HG03139 (cell line): ENCODE results near the gene APOL2.
"Not testable (repeated sequence)": the region's sequence is repeated elsewhere in the genome, so short reads cannot be mapped to it uniquely, and the experiment has no call there.

Experiments
- ATAC-seq: cut with Tn5 transposase; IDR thresholded peaks from one replicate; pipeline ENCODE4 v1.9.1; 2021; ENCODE audit not compliant: unreplicated experiment

APOL2 gene

DNA sequence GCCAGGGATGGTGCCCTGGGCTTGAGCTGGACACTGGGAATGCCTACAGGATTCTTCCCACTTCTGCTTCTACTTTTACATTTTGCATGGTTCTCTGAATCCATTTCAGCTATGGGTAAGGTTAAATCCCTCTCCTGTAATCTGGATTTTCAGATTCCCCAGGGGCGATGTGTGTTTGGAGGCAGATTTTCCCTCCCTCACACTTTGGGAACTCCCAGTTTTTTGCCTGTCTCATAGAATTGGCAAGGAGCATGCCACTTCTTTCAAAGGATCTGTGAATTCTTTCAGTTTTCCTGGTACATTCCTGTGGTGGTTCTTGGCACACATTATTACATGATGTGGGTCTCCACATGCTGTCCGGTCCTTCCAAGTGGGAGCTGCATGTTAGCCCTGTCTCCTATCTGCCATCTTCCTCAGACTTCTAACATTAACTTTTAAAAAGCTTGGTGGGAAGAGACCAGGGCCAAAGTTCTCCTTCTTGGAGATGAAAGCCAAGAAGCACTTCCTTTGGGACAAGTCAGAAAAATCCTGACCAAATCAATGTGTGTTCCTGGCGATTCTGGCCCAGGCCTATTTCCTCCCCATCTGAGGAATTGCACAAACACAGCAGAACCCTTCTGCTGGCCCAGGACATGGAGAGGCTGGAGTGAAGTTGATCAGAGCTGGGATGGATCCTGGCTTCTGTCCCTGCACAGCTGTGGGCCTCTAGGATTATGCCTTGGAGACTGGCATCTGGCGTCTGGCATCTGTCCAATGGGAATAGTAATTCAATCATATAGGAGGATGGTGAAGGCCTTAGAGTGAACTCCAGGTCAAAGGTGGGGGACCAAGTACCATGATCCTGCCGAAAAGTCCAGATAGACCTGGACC is 5.4 kb upstream of the APOL2 start:
- no peak for ATAC-seq

DNA sequence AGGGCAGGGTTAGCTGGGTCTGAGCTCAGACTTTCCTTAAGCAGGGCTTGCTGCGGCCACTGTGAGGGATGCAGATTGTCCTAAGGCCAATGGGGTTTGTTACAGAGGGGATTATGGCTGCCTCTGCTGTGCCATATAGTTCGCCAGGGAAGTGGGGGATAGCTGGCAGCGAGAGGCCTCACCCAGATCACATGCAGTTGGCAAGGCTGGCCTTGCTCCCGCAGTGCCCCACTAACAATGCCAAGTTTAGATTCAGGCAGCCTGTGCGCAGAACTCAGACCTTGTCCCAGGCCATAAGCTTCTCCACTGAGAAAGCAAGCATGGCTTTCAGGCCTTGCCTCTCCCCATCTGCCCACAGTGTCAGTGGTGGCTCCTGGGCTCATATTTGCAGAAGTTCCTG is 4.7 kb upstream of the APOL2 start:
- no peak for ATAC-seq

DNA sequence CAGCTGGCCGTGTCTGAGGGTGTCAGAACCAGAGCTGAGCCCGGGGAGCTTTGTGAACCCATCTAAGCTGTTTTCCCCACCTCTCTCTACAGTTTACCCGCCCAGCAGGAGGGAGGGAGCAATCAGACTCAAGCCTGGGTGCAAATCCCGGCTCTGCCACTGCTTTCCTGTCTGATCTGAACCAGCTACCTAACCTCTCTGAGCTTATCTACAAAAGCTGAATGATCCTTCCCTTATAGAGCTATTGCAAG is 252 bp downstream of the APOL2 start:
- peak; percentile 6 for ATAC-seq

DNA sequence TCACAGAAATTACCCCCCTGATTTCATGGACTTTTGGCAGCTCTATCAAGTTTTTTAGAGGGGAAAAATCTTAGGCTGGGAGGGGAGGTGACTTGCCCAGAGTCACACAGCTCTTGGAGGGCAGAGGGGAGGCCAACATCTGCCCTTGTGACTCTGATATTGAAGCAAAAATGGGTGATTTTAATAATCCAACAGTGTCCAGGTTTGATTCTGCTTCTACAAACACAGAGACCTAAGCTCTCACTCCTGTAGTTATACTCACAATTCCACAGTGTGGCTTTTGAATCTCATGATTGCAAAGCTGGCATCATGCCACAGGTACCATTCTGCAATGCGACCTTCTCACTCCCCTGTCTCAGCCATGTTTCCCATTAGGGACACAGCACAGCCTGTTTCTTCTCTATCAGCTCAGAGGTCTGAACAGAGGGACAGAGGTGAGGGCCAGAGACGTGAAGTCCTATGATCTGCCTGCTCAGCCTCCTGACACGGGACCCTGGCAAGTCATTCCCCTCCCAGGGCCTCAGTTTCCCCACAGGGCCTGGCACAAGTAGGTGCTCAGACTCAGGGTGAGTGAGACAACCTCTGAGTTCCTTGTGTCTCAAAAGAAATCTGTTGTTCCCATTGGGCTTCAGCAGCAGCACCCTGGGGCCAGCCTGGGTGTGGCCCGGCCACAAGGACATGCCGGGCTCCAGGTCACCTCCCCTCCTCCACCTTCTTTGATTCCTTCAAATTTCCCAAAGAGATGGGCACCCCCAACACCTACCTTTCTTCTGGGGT is 766 bp downstream of the APOL2 start:
- no peak for ATAC-seq

DNA sequence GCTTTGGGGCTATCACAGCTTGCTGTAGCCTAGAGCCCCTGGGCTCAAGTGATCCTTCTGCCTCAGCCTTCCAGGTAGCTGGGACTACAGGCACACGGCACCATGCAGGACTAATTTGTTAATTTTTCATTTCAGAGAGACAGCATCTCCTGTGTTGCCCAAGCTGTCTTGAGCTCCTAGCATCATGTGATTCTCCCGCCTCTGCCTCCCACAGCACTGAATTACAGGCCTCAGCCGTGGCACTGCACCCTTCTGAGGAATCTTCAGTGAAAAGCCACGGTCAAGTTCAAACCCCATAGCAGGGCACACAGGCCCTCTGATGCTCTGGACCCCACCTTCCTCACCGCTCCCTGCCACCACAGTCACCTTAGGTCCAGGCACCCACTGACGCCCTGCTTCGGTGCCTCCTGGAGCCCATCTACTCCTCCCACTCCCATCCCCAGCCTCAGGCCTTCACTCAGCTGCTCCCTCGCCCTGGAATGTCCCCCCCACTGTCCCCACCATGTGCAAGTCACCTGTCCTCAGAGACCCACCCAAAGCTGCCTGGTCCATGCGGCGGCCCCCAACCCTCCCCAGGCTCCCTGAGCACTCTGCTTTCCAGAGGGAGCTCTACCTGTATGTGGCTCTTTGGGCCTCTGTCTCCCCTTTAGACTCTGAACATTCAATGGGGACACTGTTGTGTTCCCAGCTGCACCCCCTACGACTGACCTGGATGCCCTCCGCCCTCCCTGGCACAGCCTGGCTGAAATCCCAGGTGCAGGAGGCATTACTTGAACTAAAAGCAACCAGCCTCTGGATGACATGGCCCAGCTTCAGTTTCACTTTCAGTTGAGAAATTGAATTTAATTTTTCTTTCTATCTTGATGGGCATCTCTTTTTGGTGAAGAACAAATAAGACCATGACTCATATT is 1.6 kb downstream of the APOL2 start:
- ATAC-seq: no peak

DNA sequence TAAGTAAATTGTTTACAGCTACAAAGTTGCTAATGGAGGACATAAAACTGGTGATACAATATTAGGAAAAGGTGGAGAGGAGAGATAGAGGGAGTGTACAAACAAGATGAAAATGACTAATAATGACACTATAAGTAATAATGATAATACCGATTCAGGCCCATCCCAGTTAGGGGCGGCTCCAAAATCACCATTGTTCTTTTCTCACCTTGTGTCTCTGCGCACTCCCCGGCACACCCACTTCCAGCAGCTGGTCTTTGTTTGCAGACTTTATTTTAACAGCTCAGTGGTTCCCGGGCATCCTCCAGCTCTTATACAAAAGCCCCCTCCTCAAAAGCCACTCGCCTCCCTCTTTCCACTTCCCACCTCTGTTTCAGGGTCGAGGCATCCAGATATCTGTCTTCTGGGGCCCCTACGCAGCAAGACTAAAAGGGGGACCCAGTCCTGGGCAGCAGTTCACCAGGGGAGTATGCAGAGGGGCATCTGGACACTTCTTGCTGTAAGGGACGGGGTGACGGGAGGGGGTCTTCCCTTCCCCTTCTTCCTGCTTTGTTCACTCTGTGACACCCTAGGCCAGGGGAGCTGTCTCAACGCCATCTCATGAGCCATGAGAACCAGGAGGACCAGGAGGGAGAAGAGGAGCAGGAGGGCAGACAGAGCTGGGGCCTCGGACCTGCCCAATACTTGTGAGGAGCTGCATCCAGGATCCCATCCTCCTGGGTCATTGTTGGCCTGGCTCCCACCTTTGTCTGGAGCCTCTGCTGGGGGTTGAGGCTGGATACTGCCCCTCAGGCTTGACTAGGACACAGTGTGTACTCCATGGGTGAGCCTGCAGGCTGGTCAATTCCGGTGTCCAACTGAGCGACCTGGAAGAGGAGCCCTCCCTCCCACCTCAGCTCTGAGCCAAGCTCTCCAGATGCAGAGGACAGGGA is 2.7 kb downstream of the APOL2 start:
- ATAC-seq: no peak

DNA sequence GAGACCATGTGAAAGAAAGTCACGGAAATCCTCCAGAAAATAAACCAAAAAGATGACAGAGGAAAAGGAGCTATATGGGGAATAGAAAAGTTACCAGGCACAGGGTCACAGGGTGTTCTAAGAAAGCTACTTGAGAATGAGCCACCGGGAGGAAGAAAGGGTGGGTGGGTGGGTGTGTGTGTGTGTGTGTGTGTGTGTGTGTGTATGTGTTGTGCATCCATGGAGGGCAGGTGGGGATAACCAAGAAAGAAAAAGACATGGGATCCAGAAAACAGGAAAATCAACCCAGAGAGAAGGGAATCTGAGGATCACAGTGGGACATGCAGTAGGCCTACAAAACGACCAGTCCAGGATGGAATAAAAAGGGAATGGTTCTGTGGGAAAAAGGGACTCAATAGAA is 3.7 kb downstream of the APOL2 start:
- no peak for ATAC-seq

DNA sequence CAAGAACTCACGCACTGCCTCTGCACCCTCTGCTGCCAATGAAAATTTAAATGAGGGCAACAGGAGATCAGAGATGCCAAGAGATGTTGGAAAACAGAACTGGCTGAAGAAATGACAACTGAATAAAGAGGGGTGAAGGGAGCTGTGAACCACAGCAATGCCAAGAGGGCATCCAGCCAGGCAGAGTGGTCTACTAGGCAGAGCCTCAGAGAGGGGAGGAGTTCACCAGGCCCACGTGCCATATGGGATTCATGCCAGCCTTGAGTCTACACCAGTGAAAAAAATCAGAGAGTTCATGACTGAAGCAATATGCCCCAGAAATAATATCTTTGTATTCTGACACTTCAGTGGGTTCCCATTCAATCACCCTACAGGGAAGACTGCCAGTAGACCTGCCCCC is 4.4 kb downstream of the APOL2 start:
- ATAC-seq: no peak

DNA sequence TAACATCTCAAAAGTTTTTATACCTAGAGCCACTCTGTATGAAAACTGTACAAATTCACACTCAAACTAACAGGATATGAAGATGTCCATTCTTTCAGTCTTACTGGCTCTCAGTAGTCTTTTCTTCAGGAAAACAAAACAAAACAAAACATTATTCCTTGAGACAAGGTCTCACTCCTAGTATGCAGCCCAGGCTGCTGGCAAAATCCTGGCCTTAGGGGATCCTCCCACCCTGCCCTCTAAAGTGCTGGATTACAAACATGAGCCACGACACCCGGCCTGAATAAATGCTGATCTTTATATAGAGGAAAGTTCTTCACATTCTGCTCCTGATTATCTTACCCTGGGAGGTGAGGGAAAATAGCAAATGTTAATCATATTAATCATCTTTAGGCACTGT is 5.1 kb downstream of the APOL2 start:
- ATAC-seq: no peak

DNA sequence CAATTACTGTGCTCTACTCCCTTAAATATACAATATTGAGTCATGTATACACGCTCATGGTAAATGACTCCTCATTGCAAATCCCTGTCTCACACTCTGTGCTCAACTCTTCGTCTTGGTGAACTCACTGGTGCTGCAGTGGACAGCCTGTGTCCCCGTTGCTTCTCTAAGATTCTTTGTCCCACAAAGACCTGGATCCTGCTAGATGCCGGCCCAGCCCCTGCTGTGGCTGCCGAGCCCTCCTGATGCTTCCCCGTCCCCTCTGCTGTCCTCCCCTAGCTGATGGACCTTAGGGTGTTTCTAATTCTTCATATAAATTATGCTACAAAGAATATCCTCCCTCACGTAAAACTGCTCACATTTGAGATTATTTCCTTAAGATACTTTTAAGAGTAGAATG is 5.5 kb downstream of the APOL2 start:
- ATAC-seq: no peak

DNA sequence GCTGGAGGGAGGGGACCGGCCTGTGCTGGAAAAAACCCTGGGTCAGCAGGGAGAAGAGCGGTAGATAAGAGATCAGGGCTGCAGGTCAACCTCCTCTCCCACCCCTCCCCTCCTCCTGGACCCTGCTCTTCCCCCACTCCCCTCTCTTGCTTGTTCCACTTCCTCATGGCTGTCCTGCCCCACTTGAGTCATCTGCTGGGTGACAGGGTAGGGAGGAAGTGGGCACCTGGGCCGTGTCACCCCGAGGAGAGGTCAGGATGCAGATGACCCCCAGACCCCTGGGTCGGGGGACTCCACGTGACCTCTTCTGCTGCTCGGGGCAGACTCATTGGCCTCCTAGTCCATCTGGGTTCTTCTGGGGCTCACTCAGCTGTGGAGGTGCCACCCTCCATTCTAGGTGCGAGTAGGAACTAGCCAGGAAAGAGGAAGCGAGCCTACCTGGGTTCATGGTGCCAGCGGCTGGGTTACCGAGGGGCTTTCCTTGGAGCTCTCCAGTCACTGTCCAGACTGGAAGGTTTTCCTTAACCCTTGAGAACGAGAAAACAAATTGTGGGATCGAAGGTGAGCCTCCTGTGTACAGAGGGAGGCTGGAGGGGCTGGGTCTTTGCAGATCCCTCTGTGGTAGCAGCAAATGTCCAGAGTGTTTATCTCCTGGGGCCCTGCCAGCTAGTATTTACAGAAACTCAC is 6.5 kb downstream of the APOL2 start:
- no peak for ATAC-seq

DNA sequence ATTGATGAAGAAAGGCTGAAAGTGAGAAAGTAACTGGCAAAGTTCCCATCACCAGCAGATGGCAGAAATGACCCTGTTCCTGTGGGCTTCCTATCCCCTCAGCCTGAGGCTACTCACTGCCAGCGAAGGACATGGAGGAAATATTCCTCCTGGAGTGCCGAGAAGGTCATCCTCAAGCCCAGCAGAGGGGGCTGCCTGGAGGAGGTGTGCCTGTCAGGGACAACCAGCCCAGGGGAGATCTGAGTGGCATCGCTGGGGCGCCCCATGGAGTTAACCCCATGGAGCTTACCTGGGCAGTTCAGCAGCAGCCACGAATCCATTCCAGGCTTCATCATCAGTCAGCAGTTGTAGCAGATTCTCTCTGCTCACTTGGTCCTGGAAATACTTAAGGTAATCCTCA is 8.3 kb downstream of the APOL2 start:
- not testable (repeated sequence) for ATAC-seq

DNA sequence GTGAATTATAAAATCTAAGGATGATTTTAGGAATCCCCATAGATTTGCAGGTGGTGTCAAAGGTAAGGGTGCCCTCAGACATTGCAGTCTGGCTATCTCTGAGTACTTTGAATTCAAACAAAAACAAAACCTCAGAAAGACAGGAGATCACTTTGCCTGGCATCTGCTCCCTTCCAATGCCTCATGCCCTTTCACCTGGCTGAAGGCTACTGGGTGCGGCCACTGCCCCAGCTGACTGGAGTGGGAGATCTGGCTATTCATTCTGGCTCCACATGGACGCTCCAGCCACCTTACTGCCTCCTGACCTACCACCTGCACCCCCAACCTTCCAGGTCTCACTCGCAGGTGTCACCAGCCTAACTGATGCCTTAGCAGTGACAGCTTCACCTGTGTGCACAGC is 9.7 kb downstream of the APOL2 start:
- not testable (repeated sequence) for ATAC-seq

DNA sequence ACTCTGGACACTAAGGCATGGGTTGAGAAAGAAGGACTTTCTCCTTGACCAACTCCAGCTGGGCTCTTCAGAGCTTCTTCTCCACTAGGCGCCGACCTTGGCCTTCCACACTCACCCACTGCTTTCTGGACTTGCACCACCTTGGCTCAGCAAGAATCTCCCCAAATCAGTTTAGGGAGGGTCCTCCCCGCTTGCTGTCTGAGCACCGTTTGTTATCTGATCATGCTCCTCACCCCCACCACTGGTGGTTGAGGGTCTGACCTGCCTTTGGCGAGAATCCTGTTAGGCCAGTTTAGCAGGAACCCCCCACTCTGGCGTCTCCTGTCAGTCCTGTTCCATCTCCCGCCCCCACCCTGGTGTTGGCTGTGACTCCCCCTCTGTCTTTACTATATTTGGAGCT is 10.4 kb downstream of the APOL2 start:
- no peak for ATAC-seq

DNA sequence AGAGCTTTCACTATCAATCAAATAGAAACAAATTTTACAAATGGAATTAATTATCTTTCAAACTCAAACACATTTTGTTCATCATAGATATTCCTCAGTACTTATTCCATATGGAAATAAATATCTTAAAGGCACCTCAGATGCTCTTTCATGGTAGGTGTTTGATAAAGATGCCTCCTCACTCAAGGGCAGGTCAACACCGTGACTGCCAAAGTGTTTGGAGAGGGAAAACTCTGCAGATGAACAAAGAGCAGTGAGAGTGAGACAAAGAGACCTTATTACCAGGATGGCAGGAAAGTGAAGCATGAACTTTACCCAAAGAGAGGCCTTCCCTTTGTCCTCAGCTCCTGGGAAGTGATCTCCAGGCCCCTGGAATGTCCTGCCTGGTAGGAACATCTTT is 11.0 kb downstream of the APOL2 start:
- not testable (repeated sequence) for ATAC-seq

DNA sequence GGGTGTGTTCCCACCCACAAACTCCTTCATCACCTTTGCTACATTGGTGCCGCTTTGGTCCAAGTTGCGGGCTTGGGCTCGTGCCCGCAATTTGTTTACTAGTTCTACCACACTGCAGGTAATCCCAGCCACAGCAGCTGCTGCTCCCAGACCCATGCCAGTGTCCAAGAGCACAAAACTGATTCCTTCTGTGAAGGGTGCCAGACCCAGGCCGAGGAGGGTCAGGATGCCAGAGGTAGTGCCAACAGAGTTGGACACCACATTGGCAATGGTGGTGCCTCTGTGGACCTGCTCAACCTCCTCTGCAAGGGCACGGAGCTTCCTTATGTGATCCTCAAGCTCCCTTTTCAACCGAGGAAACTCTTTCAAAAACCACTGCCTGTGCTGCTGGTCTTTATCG is 11.5 kb downstream of the APOL2 start:
- ATAC-seq: no peak

DNA sequence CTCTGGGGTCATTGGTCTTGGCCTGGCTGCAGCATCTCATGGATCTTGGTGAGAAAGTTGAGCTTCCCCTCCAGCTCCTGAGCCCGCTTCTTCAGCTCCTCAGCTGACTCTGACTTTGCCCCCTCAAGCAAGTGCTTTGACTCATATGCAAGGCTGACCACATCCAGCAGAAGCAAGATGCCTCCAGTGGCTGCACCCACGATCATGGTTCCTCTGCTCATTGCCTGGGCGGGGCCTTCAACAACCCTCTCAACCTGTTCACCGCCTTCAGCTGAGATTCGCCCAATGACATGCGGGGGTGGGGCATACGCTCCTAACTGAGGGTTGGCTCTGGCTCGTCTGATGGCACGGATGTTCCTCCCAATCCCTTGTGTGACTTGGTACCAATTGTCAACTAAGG is 11.9 kb downstream of the APOL2 start:
- no peak for ATAC-seq

DNA sequence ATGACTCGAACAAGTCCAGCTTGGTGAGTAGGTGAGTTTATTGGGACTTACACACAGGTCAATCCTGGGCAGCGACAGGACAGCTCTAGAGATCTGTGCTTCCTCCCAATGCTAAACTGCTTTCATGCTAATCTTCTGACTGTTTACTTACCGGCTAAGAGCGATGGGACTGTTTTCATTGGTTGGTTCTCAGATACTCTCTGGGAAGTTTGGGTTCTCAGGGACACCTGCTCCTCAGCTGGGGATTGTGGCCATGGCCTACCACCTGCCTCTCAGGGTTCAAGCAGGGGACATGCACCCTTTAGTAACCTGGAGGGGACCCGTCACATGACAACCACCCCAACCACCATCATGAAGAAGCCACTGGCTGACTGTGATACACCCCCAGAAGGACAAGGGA is 13.1 kb downstream of the APOL2 start:
- ATAC-seq: no peak

DNA sequence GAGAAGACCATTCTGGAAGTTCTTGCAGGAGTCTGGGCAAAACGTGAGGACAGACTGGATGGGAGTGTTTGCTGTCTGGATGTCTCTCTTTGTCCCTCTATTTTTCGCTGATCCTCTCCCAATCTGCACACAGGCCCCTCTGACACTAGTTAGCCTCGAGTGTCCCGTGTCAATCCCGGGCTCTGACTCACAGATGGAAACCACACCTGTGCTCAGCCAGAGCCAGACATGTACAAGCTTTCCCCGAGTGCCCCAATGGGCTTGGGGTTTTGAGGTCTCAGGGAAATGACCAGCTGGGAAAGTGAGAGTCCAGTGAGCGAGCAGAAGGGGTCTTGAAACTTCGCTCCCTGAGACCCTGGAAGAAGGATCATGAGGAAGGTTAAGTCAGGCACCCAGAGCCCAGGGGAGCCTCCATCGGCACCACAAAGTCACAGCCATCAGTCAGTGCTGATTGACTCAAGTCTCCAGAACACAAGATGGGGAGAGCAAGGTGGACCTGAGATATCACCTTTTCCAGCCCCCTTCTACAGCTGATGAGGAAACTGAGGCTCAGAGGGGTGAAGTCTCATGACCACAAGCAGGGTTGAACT is 13.9 kb downstream of the APOL2 start:
- ATAC-seq: no peak

DNA sequence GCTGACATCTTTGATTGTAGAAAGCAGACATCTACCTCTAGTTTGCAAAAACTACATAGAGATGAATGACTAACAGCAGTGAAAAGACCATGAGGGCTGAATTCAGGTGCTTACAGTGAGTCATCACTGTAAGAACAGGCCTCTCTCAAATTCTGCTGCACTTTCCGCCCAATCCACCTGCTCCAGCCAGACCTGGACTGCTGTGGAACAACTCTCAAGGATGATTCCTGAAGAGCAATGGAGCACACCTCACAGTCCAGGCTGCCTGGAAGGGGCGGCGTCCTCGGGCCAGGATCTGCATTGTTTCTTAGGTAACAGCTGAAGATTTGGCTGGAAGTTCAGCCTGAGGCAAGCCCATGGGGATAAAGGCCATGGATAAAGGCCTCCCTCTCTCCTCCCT is 15.1 kb downstream of the APOL2 start:
- ATAC-seq: no peak
